ENCODE results near the gene SEL1L. TPM values are rescaled to one million over a fixed set of nuclear protein-coding genes. Genes with fewer than 3 reads are reported as not detected.
"Not testable (repeated sequence)": the region's sequence is repeated elsewhere in the genome, so short reads cannot be mapped to it uniquely, and the experiment has no call there.

Gene SEL1L
- total RNA-seq, 3 donors from 2014 or later, result 87.7 to 103 (median 89.9) TPM

- H3K4me1 ChIP-seq (ENCODE audit: low read depth), result no peaks in the 10 kb centered on the region
- ATAC-seq, result no peak
- TF ChIP-seq CTCF (IDR thresholded peaks at IDR 0.05), result no peak
- H3K36me3 ChIP-seq (ENCODE audit: low read depth), result no peaks in the 10 kb centered on the region
- intact Hi-C loops (cut with DNase I, micrococcal nuclease), result no loop called here
- no peaks in the 10 kb centered on the region for H3K9me3 ChIP-seq
- no peak for DNase-seq
- H3K4me3 ChIP-seq, result no peak overlapping the region
Measured at GRCh38 chr14:81473456-81474147, 60.1 kb downstream of the SEL1L start.

- H3K36me3 ChIP-seq (ENCODE audit: low read depth), result no peaks in the 10 kb centered on the region
- intact Hi-C loops (cut with DNase I, micrococcal nuclease), result no loop called here
- TF ChIP-seq CTCF (IDR thresholded peaks at IDR 0.05), result no peak
- ATAC-seq (no peak), DNase-seq (no peak)
- no peak overlapping the region for H3K4me3 ChIP-seq
- no peaks in the 10 kb centered on the region for H3K4me1 ChIP-seq (ENCODE audit: low read depth)
- no peaks in the 10 kb centered on the region for H3K9me3 ChIP-seq
Measured at GRCh38 chr14:81472096-81472800, 61.4 kb downstream of the SEL1L start.

GRCh38 chr14:81471062-81471461 is 62.6 kb downstream of the SEL1L start:
- intact Hi-C loops (cut with DNase I, micrococcal nuclease), result no loop called here

GRCh38 chr14:81470557-81470826 is 63.2 kb downstream of the SEL1L start:
- intact Hi-C loops (cut with DNase I, micrococcal nuclease); H3K36me3 ChIP-seq (ENCODE audit: low read depth); DNase-seq; H3K4me3 ChIP-seq; ATAC-seq; H3K9me3 ChIP-seq; H3K4me1 ChIP-seq (ENCODE audit: low read depth): not testable (repeated sequence)

More at GRCh38 chr14:81471062-81471461, 62.6 kb downstream of the SEL1L start:
- DNase-seq (no peak), ATAC-seq (no peak)
- no peaks in the 10 kb centered on the region for H3K36me3 ChIP-seq (ENCODE audit: low read depth)
- no peak overlapping the region for H3K4me3 ChIP-seq
- TF ChIP-seq CTCF (IDR thresholded peaks at IDR 0.05), result no peak
- no peaks in the 10 kb centered on the region for H3K4me1 ChIP-seq (ENCODE audit: low read depth)
- H3K9me3 ChIP-seq, result no peaks in the 10 kb centered on the region

GRCh38 chr14:81466854-81467253 is 66.8 kb downstream of the SEL1L start:
- ATAC-seq, result no peak
- no peak overlapping the region for H3K4me3 ChIP-seq
- no peak for DNase-seq
- no peaks in the 10 kb centered on the region for H3K4me1 ChIP-seq (ENCODE audit: low read depth)
- intact Hi-C loops (cut with DNase I, micrococcal nuclease), result no loop called here
- no peaks in the 10 kb centered on the region for H3K9me3 ChIP-seq
- H3K36me3 ChIP-seq (ENCODE audit: low read depth), result no peaks in the 10 kb centered on the region
- TF ChIP-seq CTCF (IDR thresholded peaks at IDR 0.05), result no peak

DNA sequence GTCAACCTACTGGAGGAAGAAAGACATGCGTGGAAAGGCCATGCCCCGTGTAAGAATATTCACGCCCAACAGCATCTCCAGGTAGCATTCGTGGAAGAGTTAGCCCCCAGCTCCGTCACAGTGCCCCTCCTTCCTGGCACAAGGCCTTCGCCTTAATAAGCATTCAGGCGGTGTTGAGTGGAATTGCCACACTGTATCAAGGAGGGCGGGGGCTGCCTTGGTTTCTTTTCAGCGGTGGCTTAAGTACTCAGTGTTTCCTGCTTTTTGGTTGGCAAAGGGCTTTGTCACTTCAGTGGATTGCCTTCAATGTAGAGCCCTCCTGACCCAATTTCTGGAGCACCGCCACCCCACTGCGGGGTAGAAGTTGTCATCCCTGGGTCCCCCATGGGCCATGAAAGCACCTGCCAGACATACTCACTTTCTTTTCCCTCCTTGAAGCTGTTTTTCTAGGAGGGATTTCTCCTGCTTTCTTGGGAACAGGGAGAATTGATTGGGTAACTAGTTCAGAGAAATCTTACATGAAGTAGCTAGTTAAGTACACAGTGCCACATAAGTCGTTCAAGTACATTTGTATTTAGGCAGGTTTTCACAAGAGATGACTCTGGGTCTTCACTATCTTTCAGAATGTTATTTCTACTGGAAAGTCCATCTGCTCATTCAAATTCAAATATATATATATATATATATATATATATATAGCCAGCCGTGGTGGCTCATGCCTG is 68.0 kb downstream of the SEL1L start:
- ATAC-seq (no peak), DNase-seq (no peak)
- intact Hi-C loops (cut with DNase I, micrococcal nuclease), result no loop called here
- Histone ChIP-seq H3K4me1 (ENCODE audit: low read depth) (no peaks in the 10 kb centered on the region), H3K36me3 (ENCODE audit: low read depth) (no peaks in the 10 kb centered on the region), H3K9me3 (no peaks in the 10 kb centered on the region), H3K4me3 (no peak overlapping the region)
- TF ChIP-seq CTCF (IDR thresholded peaks at IDR 0.05), result no peak

DNA sequence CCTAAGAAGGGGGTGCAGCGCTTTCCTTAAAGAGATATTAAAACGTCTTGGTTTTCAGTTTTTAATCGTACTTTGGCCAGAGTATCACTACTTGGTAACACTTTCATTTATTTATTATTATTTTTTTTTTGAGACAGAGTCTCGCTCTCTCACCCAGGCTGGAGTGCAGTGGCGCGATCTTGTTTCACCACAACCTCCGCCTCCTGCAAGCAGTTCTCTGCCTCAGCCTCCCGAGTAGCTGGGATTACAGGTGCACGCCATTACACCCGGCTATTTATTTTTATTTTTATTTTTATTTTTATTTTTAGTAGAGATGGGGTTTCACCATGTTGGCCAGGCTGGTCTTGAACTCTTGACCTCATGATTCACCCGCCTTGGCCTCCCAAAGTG is 68.7 kb downstream of the SEL1L start:
- DNase-seq; ATAC-seq; H3K4me3 ChIP-seq; H3K4me1 ChIP-seq (ENCODE audit: low read depth); intact Hi-C loops (cut with DNase I, micrococcal nuclease); H3K36me3 ChIP-seq (ENCODE audit: low read depth); H3K9me3 ChIP-seq: not testable (repeated sequence)
